Calu3 (cell line): ENCODE data around the gene SRGAP2C. TPM values are rescaled to one million over a fixed set of nuclear protein-coding genes. Genes with fewer than 3 reads are reported as not detected.
"Not testable (repeated sequence)": the region's sequence is repeated elsewhere in the genome, so short reads cannot be mapped to it uniquely, and the experiment has no call there.

Source experiments
- BruUV-seq: library from RNA; stranded (reverse); fragments of 400-500 nt; replicated peaks from 2 replicates; lab custom pipeline; 2021; lab: Mats Ljungman, UMichigan
- CTCF ChIA-PET: fragments of 300-600 bp; sonication (Branson Sonifier 250); formaldehyde crosslinking; loops from one replicate; lab custom pipeline; 2022; ENCODE audit warnings: antibody characterized with exemption; lab: Charles Lee
- DNase-seq: peaks from one replicate; pipeline ENCODE4 v3.0.0; 2022
- H3K27ac Mint-ChIP-seq: one replicate; pipeline ENCODE4 v1.8.0; 2022; ENCODE audit warnings: mixed read lengths; ENCODE audit not compliant: unreplicated experiment
- H3K27me3 Mint-ChIP-seq: one replicate; pipeline ENCODE4 v1.8.0; 2022; ENCODE audit warnings: mixed read lengths; ENCODE audit not compliant: unreplicated experiment
- H3K36me3 Mint-ChIP-seq: one replicate; pipeline ENCODE4 v1.8.0; 2022; ENCODE audit warnings: mild to moderate bottlenecking, moderate library complexity, mixed read lengths; ENCODE audit not compliant: insufficient read depth, unreplicated experiment
- H3K4me1 Mint-ChIP-seq: one replicate; pipeline ENCODE4 v1.8.0; 2022; ENCODE audit warnings: mild to moderate bottlenecking, low read depth, mixed read lengths; ENCODE audit not compliant: unreplicated experiment
- H3K4me3 Mint-ChIP-seq: one replicate; pipeline ENCODE4 v1.8.0; 2022; ENCODE audit warnings: mild to moderate bottlenecking, low read depth, moderate library complexity, mixed read lengths; ENCODE audit not compliant: unreplicated experiment
- H3K9me3 Mint-ChIP-seq: one replicate; pipeline ENCODE4 v1.8.0; 2022; ENCODE audit warnings: low read depth, mixed read lengths; ENCODE audit not compliant: unreplicated experiment
- CTCF ChIP-seq: fragments of 200-600 bp; IDR thresholded peaks from one replicate; pipeline ENCODE4 v1.8.0; 2022; ENCODE audit warnings: antibody characterized with exemption; ENCODE audit not compliant: unreplicated experiment
- intact Hi-C: fragments of 100-400 bp; cut with micrococcal nuclease; formaldehyde crosslinking; loops from one replicate; pipeline ENCODE4 v1.10.0; 2022; ENCODE audit not compliant: unreplicated experiment
- total RNA-seq: library from RNA; stranded (reverse); gene quantifications from 2 replicates; pipeline ENCODE4 v1.2.3, GENCODE V29; 2022

SRGAP2C gene
- total RNA-seq, 1 experiment from 2014 or later: 22.6 TPM

GRCh38 chr1:121414905-121415304 lies 230.1 kb downstream of the SRGAP2C start:
- CTCF ChIA-PET: no interaction called here
- Mint-ChIP-seq H3K4me1 (peaks cover 11% of the 10 kb centered on the region), H3K36me3 (no peaks in the 10 kb centered on the region), H3K27me3 (no peaks in the 10 kb centered on the region), H3K27ac (no peak overlapping the region), H3K9me3 (no peaks in the 10 kb centered on the region), H3K4me3 (no peak overlapping the region)
- intact Hi-C loops: loop anchor here (10.0 kb wide), 1 partner anchor 50 kb away; no protein-coding TSS in a partner anchor
- no TSS peak for BruUV-seq
- no peak for TF ChIP-seq CTCF
- peak; percentile 3 for DNase-seq

GRCh38 chr1:121417325-121417923 lies 232.6 kb downstream of the SRGAP2C start:
- H3K36me3 Mint-ChIP-seq: no peaks in the 10 kb centered on the region
- DNase-seq: peak; percentile 7
- H3K27ac Mint-ChIP-seq: no peak overlapping the region
- H3K9me3 Mint-ChIP-seq: no peaks in the 10 kb centered on the region
- no TSS peak for BruUV-seq
- intact Hi-C loops: loop anchor here (10.0 kb wide), 1 partner anchor 47 kb away; no protein-coding TSS in a partner anchor
- TF ChIP-seq CTCF: no peak
- peaks cover 11% of the 10 kb centered on the region for H3K4me1 Mint-ChIP-seq
- CTCF ChIA-PET: no interaction called here
- H3K27me3 Mint-ChIP-seq: no peaks in the 10 kb centered on the region
- no peak overlapping the region for H3K4me3 Mint-ChIP-seq

- intact Hi-C loops: loop anchor here (10.0 kb wide), 1 partner anchor 46 kb away; no protein-coding TSS in a partner anchor
- TF ChIP-seq CTCF: no peak
- Mint-ChIP-seq H3K9me3 (no peaks in the 10 kb centered on the region), H3K27me3 (no peaks in the 10 kb centered on the region), H3K4me1 (peaks cover 11% of the 10 kb centered on the region), H3K4me3 (no peak overlapping the region), H3K27ac (peak overlapping the region; percentile 12), H3K36me3 (no peaks in the 10 kb centered on the region)
- CTCF ChIA-PET: no interaction called here
- BruUV-seq: no TSS peak
- DNase-seq: no peak
Observed at GRCh38 chr1:121418369-121419049, 233.7 kb downstream of the SRGAP2C start.

- H3K9me3 Mint-ChIP-seq, DNase-seq, CTCF ChIA-PET, BruUV-seq, H3K27me3 Mint-ChIP-seq, H3K36me3 Mint-ChIP-seq, H3K4me3 Mint-ChIP-seq: not testable (repeated sequence)
- peak overlapping the region; percentile 12 for H3K27ac Mint-ChIP-seq
- peaks cover 11% of the 10 kb centered on the region for H3K4me1 Mint-ChIP-seq
- intact Hi-C loops: loop anchor here (10.0 kb wide), 1 partner anchor 46 kb away; no protein-coding TSS in a partner anchor
Observed at GRCh38 chr1:121419050-121419615, 234.4 kb downstream of the SRGAP2C start.

GRCh38 chr1:121421490-121421889 lies 236.7 kb downstream of the SRGAP2C start:
- DNase-seq, H3K27me3 Mint-ChIP-seq, BruUV-seq, intact Hi-C loops, H3K27ac Mint-ChIP-seq, H3K9me3 Mint-ChIP-seq, CTCF ChIA-PET, H3K36me3 Mint-ChIP-seq, H3K4me3 Mint-ChIP-seq: not testable (repeated sequence)
- peaks cover 11% of the 10 kb centered on the region for H3K4me1 Mint-ChIP-seq

- H3K4me3 Mint-ChIP-seq, DNase-seq, H3K27ac Mint-ChIP-seq, intact Hi-C loops, CTCF ChIA-PET, H3K4me1 Mint-ChIP-seq, BruUV-seq, H3K27me3 Mint-ChIP-seq, H3K9me3 Mint-ChIP-seq, H3K36me3 Mint-ChIP-seq: not testable (repeated sequence)
Observed at GRCh38 chr1:121423956-121424355, 239.2 kb downstream of the SRGAP2C start.

GRCh38 chr1:121433517-121433916 lies 248.7 kb downstream of the SRGAP2C start:
- H3K27ac Mint-ChIP-seq, CTCF ChIA-PET: not testable (repeated sequence)

More at GRCh38 chr1:121433517-121433916, 248.7 kb downstream of the SRGAP2C start:
- H3K4me3 Mint-ChIP-seq, BruUV-seq, H3K4me1 Mint-ChIP-seq, H3K27me3 Mint-ChIP-seq, H3K36me3 Mint-ChIP-seq, intact Hi-C loops, H3K9me3 Mint-ChIP-seq, DNase-seq: not testable (repeated sequence)
